ENCODE data around the gene TBC1D22A. TPM values are rescaled to one million over a fixed set of nuclear protein-coding genes. Genes with fewer than 3 reads are reported as not detected.

TBC1D22A gene
- total and polyA plus RNA-seq, 4 donors, result 4.1 to 12.4 (median 8.4) TPM

GRCh38 chr22:47100019-47100418, 337.6 kb downstream of the TBC1D22A start:
- Histone ChIP-seq H3K9ac (ENCODE audit: low read depth in 1 of 2, low read length in 2 of 2) (no peak overlapping the region), H3K36me3 (ENCODE audit: control insufficient read depth in 4 of 4, insufficient read depth in 3 of 4, low read depth in 1 of 4, low read length in 3 of 4) (peaks cover 0 to 4% (median 1%) of the 10 kb centered on the region in 4 donors), H3K4me1 (ENCODE audit: control insufficient read depth in 4 of 4, insufficient read depth in 4 of 4, low read length in 3 of 4) (no peaks in the 10 kb centered on the region), H3K27ac (ENCODE audit: low read depth in 1 of 2, low read length in 2 of 2) (no peak overlapping the region), H3K27me3 (ENCODE audit: control insufficient read depth in 4 of 4, insufficient read depth in 4 of 4, low read length in 3 of 4) (no peaks in the 10 kb centered on the region), H3K9me3 (ENCODE audit: control insufficient read depth in 4 of 4, low read length in 3 of 4) (no peaks in the 10 kb centered on the region), H3K4me3 (ENCODE audit: low read depth in 1 of 3, low read length in 3 of 3) (no peak overlapping the region)
- WGBS, result 98% methylated on average over 2 of the region's 2 CpGs
- no peak for DNase-seq (ENCODE audit: low spot score)
- TF ChIP-seq JUND (IDR thresholded peaks at IDR 0.05) (no peak), FOXA2 (IDR thresholded peaks at IDR 0.05) (no peak), TAF1 (conservative IDR thresholded peaks at IDR 0.05) (no peak), EGR1 (IDR thresholded peaks at IDR 0.05; ENCODE audit: low read depth in 2 of 2) (no peak), FOXA1 (IDR thresholded peaks at IDR 0.05) (no peak), HNF4A (conservative IDR thresholded peaks at IDR 0.05) (no peak), GABPA (IDR thresholded peaks at IDR 0.05 in 1 of 2, conservative IDR thresholded peaks at IDR 0.05 in 1 of 2) (no peak), SP1 (IDR thresholded peaks at IDR 0.05) (no peak), NR2F2 (IDR thresholded peaks at IDR 0.05) (no peak), CTCF (IDR thresholded peaks at IDR 0.05; ENCODE audit: low read depth, low read length, missing input control) (no peak), YY1 (IDR thresholded peaks at IDR 0.05) (no peak), HNF4G (IDR thresholded peaks at IDR 0.05) (no peak), RXRA (IDR thresholded peaks at IDR 0.05) (no peak), RAD21 (IDR thresholded peaks at IDR 0.05) (no peak)
- TF ChIP-seq, protein P1, sequence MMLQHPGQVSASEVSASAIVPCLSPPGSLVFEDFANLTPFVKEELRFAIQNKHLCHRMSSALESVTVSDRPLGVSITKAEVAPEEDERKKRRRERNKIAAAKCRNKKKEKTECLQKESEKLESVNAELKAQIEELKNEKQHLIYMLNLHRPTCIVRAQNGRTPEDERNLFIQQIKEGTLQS (IDR thresholded peaks at IDR 0.05), result no peak
- TF ChIP-seq, protein P2, sequence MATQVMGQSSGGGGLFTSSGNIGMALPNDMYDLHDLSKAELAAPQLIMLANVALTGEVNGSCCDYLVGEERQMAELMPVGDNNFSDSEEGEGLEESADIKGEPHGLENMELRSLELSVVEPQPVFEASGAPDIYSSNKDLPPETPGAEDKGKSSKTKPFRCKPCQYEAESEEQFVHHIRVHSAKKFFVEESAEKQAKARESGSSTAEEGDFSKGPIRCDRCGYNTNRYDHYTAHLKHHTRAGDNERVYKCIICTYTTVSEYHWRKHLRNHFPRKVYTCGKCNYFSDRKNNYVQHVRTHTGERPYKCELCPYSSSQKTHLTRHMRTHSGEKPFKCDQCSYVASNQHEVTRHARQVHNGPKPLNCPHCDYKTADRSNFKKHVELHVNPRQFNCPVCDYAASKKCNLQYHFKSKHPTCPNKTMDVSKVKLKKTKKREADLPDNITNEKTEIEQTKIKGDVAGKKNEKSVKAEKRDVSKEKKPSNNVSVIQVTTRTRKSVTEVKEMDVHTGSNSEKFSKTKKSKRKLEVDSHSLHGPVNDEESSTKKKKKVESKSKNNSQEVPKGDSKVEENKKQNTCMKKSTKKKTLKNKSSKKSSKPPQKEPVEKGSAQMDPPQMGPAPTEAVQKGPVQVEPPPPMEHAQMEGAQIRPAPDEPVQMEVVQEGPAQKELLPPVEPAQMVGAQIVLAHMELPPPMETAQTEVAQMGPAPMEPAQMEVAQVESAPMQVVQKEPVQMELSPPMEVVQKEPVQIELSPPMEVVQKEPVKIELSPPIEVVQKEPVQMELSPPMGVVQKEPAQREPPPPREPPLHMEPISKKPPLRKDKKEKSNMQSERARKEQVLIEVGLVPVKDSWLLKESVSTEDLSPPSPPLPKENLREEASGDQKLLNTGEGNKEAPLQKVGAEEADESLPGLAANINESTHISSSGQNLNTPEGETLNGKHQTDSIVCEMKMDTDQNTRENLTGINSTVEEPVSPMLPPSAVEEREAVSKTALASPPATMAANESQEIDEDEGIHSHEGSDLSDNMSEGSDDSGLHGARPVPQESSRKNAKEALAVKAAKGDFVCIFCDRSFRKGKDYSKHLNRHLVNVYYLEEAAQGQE (IDR thresholded peaks at IDR 0.05), result no peak
- TF ChIP-seq, protein P3, sequence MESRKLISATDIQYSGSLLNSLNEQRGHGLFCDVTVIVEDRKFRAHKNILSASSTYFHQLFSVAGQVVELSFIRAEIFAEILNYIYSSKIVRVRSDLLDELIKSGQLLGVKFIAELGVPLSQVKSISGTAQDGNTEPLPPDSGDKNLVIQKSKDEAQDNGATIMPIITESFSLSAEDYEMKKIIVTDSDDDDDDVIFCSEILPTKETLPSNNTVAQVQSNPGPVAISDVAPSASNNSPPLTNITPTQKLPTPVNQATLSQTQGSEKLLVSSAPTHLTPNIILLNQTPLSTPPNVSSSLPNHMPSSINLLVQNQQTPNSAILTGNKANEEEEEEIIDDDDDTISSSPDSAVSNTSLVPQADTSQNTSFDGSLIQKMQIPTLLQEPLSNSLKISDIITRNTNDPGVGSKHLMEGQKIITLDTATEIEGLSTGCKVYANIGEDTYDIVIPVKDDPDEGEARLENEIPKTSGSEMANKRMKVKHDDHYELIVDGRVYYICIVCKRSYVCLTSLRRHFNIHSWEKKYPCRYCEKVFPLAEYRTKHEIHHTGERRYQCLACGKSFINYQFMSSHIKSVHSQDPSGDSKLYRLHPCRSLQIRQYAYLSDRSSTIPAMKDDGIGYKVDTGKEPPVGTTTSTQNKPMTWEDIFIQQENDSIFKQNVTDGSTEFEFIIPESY (IDR thresholded peaks at IDR 0.05), result no peak
- TF ChIP-seq, protein P4, sequence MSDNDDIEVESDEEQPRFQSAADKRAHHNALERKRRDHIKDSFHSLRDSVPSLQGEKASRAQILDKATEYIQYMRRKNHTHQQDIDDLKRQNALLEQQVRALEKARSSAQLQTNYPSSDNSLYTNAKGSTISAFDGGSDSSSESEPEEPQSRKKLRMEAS (IDR thresholded peaks at IDR 0.05), result no peak
